Right ventricle myocardium superior (tissue), 1 donor: Measurements from ENCODE around the gene CIBAR2. TPM values are rescaled to one million over a fixed set of nuclear protein-coding genes. Genes with fewer than 3 reads are reported as not detected.

Experiments
- ATAC-seq: fragments of 200-7000 bp; cut with Tn5 transposase; one replicate; pipeline ENCODE4 v1.9.1; 2020; ENCODE audit warnings: mild to moderate bottlenecking; ENCODE audit not compliant: poor library complexity
- DNase-seq: peaks from one replicate; pipeline ENCODE4 v3.0.0-alpha.2; 2020
- intact Hi-C: fragments of 100-400 bp; cut with DNase I; formaldehyde crosslinking; loops from one replicate; pipeline ENCODE4 v1.11.2; 2022
- long read RNA-seq: library from polyadenylated mRNA; unstranded; transcript quantifications from one replicate; pipeline ENCODE4 v2.0.0, GENCODE V29; 2021
- total RNA-seq: library from RNA; stranded (reverse); fragmentation: NEBNext Ultra II Directional; extraction: Animal tissue kit (Norgen Biotek cat#: 25700); gene quantifications from one replicate; pipeline ENCODE4 v1.2.1, GENCODE V29; 2021
- donor health status: DM: no; HTN: yes; CAD: no; lungs with severe emphysema.

Gene CIBAR2
- not detected for total RNA-seq
- long read RNA-seq = 0 reads

DNA sequence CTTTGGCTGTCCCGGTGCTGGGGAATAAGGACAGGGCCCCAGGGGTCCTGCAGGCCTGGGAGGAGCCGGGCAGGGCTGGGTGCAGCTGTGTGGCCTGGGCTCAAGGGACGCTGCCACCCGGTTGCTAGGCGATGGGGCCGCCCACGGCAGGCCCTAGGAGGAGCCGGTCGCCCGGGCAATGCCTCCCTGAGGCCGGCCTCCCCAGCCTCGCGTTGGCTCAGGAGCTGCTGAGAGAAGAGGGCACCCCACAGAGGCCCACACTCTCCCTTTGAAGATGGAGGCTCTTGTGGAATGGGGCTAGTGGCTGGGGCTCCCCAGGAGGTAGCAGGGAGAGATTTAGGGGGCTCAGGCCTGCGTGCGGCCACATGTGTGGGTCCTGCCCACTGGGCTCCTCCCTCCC lies at the start of gene CIBAR2:
Gene CIBAR2 (minus strand): TSS at position 109 of the 400 bp plus-strand sequence. CDS start 120 bp downstream, outside the sequence.
- DNase-seq = no peak
- no peak for ATAC-seq
- intact Hi-C loops = no loop called here

DNA sequence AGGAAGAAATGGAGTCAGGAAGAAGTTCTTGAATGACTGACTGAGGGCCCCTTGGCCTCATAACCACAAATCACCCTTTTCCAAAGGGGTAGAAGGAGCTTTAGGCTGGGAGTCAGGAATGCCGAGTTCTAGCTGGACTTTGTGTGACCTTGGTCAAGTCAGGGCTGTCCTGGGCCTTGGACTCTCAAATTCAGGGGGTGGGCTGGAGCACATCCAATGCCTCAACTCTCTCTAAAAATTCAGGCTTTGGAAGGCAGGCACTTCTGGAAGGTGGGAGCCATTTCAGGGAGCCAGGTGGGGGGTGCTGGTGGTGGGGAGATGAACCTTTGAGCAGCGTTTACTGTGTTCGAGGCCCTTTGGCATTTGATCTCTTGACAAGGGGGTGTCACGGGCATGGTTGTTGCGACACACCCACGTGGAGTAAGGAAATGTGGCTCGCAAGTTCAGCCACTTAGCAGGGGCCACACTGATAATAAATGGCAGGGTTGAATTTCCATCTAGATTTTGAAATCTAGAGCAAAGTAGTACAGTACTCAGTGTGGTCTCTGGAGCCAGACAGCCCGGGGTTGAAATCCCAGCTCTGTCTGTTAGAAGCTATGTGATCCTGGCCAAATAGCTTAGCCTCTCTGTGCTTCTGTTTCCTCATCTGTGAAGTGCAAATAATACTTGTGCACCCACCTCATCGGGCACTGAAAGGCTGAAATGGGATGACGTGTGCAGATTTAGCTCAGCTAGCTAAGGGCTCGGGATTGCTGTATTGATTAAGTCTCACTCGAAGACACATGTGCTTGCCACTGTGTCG lies 47.1 kb upstream of the CIBAR2 start:
- DNase-seq (no peak), ATAC-seq (no peak)
- intact Hi-C loops = no loop called here

DNA sequence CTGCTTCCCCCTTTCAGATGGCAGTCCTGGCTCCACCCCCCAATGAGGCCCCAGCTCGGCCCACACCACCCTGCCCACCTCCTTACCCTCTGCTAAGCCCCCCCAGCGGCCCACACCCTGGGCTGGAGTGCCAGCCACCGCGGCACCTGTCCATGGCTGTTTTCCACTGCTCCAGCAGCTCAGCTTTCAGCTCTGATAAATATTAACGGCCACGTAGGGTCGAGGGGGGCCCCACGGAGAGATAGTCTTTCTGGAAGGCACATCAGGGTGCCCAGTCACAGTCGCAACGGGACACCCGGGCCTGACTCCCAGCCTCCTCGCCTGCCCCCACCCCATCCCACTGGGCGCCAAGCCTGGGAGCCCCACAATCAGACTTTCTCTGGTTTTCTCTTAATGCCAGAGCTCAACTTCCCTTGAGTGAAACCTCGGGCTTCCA lies 46.5 kb upstream of the CIBAR2 start:
- no peak for ATAC-seq
- intact Hi-C loops = no loop called here
- DNase-seq = no peak

DNA sequence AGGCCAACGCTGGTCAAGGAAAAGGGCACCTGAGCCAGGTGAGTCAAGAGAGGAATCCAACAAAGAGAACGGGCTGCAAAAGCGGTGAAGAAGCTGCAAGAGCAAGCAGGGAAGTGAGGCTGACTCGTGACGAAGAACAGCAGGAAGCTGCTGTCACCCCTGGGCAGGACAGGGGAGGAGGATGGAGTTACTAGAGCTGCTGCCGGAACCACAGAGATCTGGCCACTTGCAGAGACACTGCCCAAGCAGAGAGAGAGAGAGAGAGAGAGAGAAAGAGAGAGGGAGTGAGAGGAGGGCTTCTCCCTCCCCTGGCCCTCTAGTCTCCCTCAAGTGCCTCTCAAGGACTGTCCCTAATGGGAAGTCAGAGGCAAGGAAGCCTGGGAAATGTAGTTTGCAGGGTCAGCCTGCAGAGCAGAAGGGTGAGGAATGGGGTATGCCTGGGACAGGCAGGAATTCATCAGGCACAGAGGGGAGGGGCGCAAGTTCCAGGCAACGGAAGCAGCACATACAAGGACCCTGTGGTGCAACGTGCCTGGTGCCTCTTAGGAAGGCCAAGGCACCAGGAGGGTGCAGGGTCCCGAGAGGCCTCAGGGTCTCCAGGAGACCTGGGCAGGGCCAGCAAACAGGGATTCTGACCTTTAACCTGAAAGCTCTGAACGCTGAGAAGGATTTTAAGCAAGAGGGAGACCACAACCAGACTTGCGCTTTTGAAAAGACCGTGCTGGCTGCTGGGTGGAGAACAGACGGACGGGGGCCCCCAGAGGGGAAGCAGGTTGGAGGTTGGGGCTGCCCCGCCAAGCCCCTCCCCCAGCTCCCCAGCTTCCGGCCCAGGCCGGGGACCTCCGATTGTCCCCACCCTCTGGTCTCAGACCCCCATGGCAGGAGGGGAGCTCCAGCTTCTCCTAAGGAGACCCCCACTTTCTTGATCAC lies 45.8 kb upstream of the CIBAR2 start:
- DNase-seq = no peak

DNA sequence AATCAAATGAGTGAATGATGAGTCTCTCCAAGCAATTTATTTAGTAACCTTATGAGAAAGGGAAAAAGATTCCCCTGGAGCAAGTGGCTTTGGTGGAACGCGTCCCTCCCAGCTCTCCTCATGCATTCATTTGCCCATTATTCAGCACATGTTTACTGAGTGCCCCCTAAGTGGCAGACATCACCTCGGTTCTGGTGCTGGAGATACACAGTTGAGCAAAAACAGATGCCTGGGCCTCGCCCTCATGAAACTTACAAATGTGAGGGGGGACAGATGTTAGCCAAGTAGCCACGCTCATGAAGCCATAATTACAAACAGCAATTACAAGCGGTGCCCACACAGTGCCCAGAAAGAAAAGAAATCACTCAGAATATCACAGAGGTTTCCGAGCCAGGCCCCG lies 45.1 kb upstream of the CIBAR2 start:
- no peak for ATAC-seq
- DNase-seq = no peak
- intact Hi-C loops = no loop called here

More for the DNA sequence above, 45.8 kb upstream of the CIBAR2 start:
- peak; percentile 45 for ATAC-seq
- intact Hi-C loops = no loop called here

DNA sequence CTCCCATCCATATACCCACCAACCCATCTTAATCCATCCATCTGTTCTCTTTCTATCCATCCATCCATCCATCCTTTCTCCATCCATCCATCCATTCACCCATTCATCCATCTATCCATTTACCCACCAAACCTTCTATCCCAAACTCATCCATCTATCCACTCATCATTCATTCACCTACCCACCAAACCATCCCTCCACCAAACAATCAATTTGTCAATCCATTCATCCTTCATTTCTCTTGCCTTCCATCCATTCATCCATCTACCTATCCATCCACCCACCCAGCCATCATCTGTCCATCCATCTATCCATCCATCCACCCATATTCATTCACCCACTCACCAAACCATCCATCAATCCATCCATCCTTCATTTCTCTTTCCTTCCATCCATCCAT lies 44.6 kb upstream of the CIBAR2 start:
- ATAC-seq (no peak), DNase-seq (no peak)
- intact Hi-C loops = no loop called here

DNA sequence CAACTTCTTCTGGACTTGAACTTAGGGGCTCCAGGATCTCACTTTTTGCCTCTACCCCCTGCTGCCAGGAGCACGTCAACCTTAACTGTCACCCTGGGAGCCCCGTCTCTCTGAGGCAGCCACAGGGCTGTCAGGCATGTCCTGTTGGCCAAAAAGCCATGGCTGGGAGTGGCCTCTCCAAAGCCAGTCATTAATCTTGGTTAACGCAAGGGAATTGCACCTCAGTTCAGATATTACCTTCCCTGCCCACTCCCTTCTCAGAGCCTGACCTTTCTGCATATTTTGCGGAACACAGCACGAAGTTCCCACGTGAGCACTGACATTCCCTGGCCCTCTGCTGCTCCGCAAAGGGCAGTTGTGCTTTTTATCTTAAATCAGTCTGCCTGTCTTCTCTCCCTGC lies 44.2 kb upstream of the CIBAR2 start:
- intact Hi-C loops = no loop called here
- DNase-seq (no peak), ATAC-seq (no peak)

DNA sequence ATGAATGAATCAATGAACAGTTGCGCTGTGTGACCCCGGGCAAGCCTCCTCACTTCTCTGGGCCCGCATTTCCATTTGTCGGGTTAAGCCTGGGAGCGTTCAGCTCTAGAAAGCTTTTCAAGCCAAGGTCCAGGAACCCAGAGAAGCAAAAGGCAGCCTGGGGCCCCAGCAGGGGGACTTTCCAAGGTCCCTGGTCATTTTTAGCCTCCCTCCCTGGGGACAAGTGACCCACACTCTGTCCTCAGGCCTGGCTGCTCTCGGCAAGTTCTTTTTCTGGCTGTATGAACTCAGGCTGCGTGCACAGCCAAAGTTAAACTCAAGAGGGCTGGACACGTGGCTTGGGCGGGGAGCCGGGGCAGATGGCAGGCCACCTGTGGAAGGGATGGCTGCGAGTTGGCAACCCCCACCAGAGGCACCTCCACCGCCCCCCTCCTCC lies 41.4 kb upstream of the CIBAR2 start:
- ATAC-seq = peak; percentile 66
- DNase-seq = peak; percentile 79
- intact Hi-C loops = no loop called here

DNA sequence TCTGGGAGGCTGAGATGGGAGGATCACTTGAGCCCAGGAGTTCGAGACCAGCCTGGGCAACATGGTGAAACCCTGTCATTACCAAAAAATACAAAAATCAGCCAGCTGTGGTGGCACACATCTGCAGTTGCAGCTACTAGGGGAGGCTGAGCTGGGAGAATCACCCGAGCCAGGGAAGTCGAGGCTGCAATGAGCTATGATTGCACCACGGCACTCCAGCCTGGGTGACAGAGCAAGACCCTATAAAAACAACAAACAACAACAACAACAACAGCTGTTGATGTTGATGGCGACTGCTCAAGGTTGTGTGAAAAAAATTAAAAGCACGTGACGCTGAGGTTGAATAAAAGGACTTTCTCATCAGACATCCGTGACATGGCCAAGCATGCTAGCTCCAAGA lies 40.8 kb upstream of the CIBAR2 start:
- ATAC-seq (no peak), DNase-seq (no peak)
- intact Hi-C loops = no loop called here

DNA sequence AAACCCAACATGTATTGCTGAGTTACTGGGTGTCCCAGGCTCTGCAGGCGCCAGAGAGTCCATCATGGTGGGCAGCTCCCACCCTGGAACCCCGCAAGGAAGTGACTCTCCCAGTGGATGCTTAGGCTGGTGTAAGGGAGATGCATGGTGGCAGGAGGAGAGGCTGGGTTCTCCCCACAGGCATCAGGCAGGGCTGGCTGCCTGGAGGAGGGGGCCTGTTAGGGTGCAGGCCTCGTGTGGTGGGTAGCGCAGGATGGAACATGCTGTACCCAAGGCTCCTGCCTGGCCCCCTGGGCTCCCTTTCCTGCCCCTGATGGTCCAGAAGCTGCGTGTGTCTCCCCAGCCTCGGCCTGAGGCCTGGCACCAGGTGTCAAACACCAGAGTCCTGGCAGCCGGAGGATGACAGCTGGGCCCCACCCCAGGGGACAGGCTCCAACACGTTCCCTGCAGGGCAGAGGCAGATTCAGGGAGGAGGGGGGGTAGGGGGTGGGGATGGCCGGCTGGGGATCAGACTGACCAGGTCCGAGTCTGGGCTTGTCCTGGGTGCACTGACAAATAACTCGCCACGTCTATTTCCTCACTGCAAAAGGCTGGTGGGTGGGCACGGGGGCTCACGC lies 40.2 kb upstream of the CIBAR2 start:
- ATAC-seq = peak; percentile 42
- no peak for DNase-seq
- intact Hi-C loops = no loop called here

DNA sequence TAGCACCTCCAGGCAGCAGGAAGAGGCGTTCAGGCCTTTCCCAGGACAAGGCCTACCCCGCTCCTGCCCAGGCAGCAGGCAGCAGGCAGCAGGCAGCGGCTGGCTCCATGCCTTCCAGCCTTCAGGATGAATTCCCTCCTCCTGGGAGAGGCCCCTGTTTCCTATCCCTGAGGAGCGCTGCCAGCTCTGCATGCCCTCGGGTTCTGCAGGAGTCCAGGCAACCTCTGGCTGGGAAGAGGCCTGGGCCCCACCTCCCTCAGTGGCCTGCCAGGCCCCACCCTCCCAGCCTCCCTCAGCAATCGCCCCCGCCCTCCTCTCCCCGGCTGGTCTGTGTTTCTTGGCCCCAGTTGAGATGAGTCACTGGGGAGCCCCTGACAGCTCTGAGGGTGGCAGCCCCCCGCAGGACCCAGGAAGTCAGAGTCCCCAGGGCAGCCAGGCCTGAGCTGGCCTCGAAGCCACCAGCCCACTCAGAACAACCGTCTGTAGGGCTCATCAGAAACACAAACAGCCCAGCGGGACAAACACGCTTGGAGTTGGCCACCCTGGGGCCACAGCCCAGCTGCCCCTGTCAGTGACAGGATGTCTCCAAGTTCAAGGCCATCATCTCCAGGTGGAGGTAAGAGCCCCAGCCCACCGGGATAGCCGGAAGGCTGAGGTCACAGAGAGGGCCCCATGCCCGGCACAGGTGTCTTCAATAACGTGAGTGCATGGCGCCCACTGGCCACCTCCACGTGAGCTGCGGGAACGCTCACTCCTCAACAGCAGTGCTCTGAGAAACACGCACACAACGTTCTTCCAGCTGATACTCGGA lies 39.5 kb upstream of the CIBAR2 start:
- DNase-seq (peak; percentile 90), ATAC-seq (peak; percentile 74)
- intact Hi-C loops = no loop called here

DNA sequence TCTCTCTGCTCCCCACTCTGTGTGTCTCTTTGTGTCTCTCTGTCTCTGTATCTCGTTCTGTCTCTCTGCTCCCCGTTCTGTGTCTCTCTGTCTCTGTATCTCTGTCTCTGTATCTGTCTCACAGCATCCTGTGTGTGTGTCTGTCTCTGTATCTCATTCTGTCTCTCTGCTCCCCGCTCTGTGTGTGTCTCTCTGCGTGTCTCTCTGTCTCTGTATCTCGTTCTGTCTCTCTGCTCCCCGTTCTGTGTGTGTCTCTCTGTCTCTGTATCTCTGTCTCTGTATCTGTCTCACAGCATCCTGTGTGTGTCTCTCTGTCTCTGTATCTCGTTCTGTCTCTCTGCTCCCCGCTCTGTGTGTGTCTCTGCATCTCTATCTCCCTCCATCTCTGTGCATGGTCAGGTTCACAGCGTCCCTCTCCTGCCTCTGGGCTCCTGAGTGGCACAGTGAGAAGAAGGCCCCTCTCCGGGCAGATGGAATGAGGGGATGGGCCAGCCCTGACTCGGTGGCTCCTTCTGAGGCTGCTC lies 38.9 kb upstream of the CIBAR2 start:
- intact Hi-C loops = no loop called here
- ATAC-seq (no peak), DNase-seq (no peak)

DNA sequence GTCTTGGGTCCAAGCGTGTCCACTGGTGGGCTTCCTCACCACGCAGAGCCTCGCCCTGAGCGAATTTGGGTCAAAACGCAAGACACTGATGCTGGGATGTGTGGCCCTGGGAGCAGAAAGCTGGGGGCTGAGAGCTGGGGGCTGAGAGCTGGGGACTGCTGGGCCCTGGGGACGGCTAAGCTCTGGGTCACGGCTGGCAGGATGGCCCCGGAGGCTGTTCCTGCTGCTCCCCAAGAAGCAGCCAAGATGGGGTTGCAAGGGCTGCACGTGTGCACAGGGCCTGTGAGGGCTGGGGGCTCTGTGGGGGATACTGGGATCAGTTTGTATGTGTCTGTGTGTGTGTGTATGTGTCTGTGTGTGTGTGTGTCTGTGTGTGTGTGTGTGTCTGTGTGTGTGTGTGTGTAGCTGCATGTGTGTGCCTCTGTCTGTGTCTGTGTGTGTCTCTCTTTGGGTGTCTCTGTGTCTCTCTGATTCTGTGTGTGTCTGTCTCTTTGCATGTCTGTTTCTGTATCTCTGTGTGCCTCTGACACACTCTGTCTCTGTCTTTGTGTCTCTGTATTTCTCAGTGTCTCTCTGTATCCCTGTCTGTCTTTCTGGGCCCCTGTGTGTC lies 38.2 kb upstream of the CIBAR2 start:
- intact Hi-C loops = no loop called here
- ATAC-seq (no peak), DNase-seq (no peak)

DNA sequence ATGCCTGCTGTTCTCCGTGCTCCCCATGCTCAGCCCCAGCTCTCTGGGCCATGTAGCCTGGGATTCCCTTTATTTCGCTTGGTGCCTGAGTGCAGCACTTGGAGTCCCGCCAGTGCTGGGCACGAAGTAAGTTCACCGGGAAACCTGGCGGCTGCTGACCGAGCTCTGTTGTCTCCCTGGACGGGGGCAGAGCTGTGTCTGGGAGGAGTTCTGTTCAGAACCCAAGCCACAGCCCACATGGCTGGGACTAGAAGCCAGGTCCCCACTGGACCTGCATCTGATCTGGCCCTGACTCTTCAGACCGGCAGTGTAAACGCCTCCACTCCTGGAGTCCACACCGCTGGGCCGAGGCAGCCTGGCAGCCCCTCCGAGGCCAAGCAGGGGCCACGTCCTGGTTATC lies 37.5 kb upstream of the CIBAR2 start:
- intact Hi-C loops = no loop called here
- ATAC-seq (peak; percentile 55), DNase-seq (peak; percentile 83)

DNA sequence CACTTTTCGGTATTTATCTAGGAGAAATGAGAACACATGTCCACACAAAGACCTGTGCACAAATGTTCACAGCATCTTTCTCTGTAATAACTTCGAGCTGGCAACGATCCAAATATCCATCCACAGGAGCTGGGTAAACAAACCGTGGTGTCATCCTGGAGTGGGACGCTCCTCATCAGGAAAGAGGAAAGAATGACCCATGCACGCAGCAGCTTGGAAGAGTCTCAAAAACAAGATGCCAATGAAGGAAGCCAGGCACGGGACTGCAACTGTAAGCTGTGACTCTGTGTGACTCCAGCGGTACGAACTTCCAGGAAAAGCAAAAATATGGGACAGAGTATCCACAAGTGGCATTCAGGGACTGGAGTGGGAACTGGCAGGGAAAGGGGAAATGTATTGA lies 36.7 kb upstream of the CIBAR2 start:
- ATAC-seq (no peak), DNase-seq (no peak)
- intact Hi-C loops = no loop called here

DNA sequence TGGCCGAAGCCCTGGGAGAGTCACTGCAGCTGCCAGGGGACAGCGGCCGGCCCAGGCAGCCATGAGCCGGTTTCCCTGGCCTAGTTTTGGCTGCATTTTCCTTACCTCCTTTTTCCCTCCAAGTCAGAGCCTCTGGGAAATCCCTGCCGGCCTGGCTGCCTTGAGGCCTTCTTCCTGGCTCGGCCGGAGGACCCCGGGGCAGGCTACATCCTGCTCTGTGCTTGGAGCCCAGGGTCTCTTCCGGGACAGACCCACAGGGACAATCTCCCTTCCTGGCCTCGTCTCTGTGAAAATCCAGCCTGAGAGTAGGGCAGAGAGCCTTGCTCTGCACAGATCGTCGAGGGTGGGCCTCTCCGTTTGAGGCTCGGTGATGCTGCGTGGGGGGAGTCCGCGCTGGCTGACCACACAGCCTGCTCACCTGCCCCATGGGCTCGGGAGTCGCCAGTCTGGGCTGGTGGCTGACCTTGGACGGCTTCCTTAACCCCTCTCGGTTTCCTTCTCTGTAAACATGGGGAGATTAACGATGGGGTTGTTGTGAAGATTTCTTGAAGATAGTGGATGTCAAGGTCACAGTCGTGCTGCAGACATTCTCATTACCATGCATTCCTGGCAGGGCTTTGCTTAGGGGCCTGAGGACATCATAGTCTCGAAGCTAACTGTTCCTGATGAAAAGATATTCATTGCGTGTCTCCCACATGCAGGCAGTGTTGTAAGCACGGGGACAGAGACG lies 34.8 kb upstream of the CIBAR2 start:
- ATAC-seq (peak; percentile 5), DNase-seq (peak; percentile 69)

DNA sequence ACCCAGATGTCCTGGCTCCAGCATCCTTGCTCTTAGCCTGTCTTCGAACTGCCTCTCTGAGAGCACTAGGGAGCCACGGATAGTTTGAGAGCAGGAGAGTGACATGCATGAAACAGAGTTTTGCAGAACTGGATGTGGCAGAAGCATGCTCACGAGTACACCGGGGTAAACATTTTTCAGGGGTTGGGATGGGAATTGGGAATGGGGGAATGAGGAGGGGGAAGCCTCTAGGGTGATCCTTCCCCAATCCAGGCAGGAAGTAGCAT lies 34.2 kb upstream of the CIBAR2 start:
- DNase-seq = no peak
- intact Hi-C loops = no loop called here
- ATAC-seq = no peak

More for the DNA sequence above, 34.8 kb upstream of the CIBAR2 start:
- intact Hi-C loops = no loop called here
